HepG2 (cell line): ENCODE results near the gene BTBD19. TPM values are rescaled to one million over a fixed set of nuclear protein-coding genes. Genes with fewer than 3 reads are reported as not detected.

ENCODE experiments used
- FUBP1 ChIP-seq: sonication (generic); formaldehyde crosslinking; IDR thresholded peaks from 2 replicates; pipeline ENCODE4 v1.5.1; 2020; ENCODE audit warnings: missing genetic modification reagents, mild to moderate bottlenecking, borderline replicate concordance
- JUND ChIP-seq: sonication (generic); formaldehyde crosslinking; IDR thresholded peaks from 2 replicates; pipeline ENCODE4 v1.8.0; 2022; ENCODE audit warnings: mild to moderate bottlenecking, missing genetic modification reagents
- KIAA2018 ChIP-seq: sonication (generic); formaldehyde crosslinking; IDR thresholded peaks from 2 replicates; pipeline ENCODE4 v1.5.0; 2020; ENCODE audit warnings: mild to moderate bottlenecking, missing genetic modification reagents, borderline replicate concordance
- PAXIP1 ChIP-seq: sonication (generic); formaldehyde crosslinking; conservative IDR thresholded peaks from 2 replicates; pipeline ENCODE4 v1.4.0; 2020; ENCODE audit warnings: mild to moderate bottlenecking, missing genetic modification reagents, moderate library complexity
- PRDM10 ChIP-seq: sonication (generic); formaldehyde crosslinking; IDR thresholded peaks from 2 replicates; pipeline ENCODE4 v1.4.0; 2020; ENCODE audit warnings: low read depth, missing genetic modification reagents
- PRPF4 ChIP-seq: fragments of 200-400 bp; formaldehyde crosslinking; IDR thresholded peaks from 2 replicates; pipeline ENCODE4 v1.6.1; 2016; ENCODE audit warnings: low read length, low read depth; ENCODE audit not compliant: poor library complexity, severe bottlenecking
- TMF1 ChIP-seq: sonication (generic); formaldehyde crosslinking; IDR thresholded peaks from 2 replicates; pipeline ENCODE4 v1.8.1; 2022; ENCODE audit warnings: low read depth, missing genetic modification reagents
- TOPORS ChIP-seq: sonication (generic); formaldehyde crosslinking; IDR thresholded peaks from 2 replicates; pipeline ENCODE4 v1.8.0; 2023; ENCODE audit warnings: mild to moderate bottlenecking, missing genetic modification reagents
- ZNF124 ChIP-seq: sonication (generic); formaldehyde crosslinking; IDR thresholded peaks from 2 replicates; pipeline ENCODE4 v1.4.0; 2020; ENCODE audit warnings: missing genetic modification reagents
- ZNF20 ChIP-seq: sonication (generic); formaldehyde crosslinking; IDR thresholded peaks from 2 replicates; pipeline ENCODE4 v1.4.0; 2020; ENCODE audit warnings: mild to moderate bottlenecking, moderate library complexity, missing genetic modification reagents
- polyA plus RNA-seq, 8 experiments: library from polyadenylated mRNA; depleted of rRNA in 3 of 8; stranded (reverse) in 7 of 8; unstranded in 1 of 8; fragments of >200 nt; fragmentation: Illumina TruSeq in 4 of 8; extraction: Trizol in 4 of 8; gene quantifications; 2 replicates each; pipeline versions ENCODE4 v1.2.1 to v1.2.3, GENCODE V29; 2011 to 2016; ENCODE audit warnings: low read depth in 4 of 8, missing spikeins in 1 of 8, mixed read lengths in 1 of 8; ENCODE audit not compliant: insufficient read depth in 1 of 8
- total RNA-seq, 5 experiments: library from RNA; depleted of rRNA; stranded (reverse); fragments of >200 nt; fragmentation: Illumina TruSeq; extraction: Trizol; gene quantifications; 2 replicates each; pipeline ENCODE4 v1.2.3, GENCODE V29; 2016; ENCODE audit warnings: low read depth in 1 of 5

Gene BTBD19
- total and polyA plus RNA-seq, 2 of the 13 experiments (the other 11 are each of a cell fraction or from before 2014, with no cell fraction given) = 2.7 to 6.7 TPM

- TF ChIP-seq PRDM10 (CRISPR knock-in tag) (0 out of 2 replicates have a peak, but pooled peaks have one; percentile 39), JUND (CRISPR knock-in tag) (no peak), TOPORS (CRISPR knock-in tag) (no peak), PAXIP1 (no peak), FUBP1 (CRISPR knock-in tag) (no peak), PRPF4 (no peak), KIAA2018 (CRISPR knock-in tag) (no peak), ZNF124 (CRISPR knock-in tag) (no peak), TMF1 (no peak), ZNF20 (no peak)
Observed at GRCh38 chr1:44786138-44786840, 22.0 kb upstream of the BTBD19 start (continued).
